HG03095 (cell line): Measurements from ENCODE around the gene PAPSS2.
"Not testable (repeated sequence)": the region's sequence is repeated elsewhere in the genome, so short reads cannot be mapped to it uniquely, and the experiment has no call there.

ENCODE experiments used
- ATAC-seq: cut with Tn5 transposase; IDR thresholded peaks from one replicate; pipeline ENCODE4 v1.9.1; 2021; ENCODE audit warnings: moderate library complexity; ENCODE audit not compliant: unreplicated experiment

Gene PAPSS2

GRCh38 chr10:87642486-87642885, 17.2 kb upstream of the PAPSS2 start:
- ATAC-seq: no peak

GRCh38 chr10:87642988-87643387, 16.7 kb upstream of the PAPSS2 start:
- no peak for ATAC-seq

- ATAC-seq: no peak
Measured at GRCh38 chr10:87643920-87644319, 15.8 kb upstream of the PAPSS2 start.

GRCh38 chr10:87644500-87644899, 15.2 kb upstream of the PAPSS2 start:
- ATAC-seq: not testable (repeated sequence)

GRCh38 chr10:87646192-87646909, 13.3 kb upstream of the PAPSS2 start:
- no peak for ATAC-seq

- no peak for ATAC-seq
Measured at GRCh38 chr10:87646935-87647334, 12.7 kb upstream of the PAPSS2 start.

GRCh38 chr10:87650838-87651589, 8.7 kb upstream of the PAPSS2 start:
- no peak for ATAC-seq

GRCh38 chr10:87651801-87652200, 7.9 kb upstream of the PAPSS2 start:
- no peak for ATAC-seq

- ATAC-seq: no peak
Measured at GRCh38 chr10:87652261-87652660, 7.4 kb upstream of the PAPSS2 start.

GRCh38 chr10:87654212-87654611, 5.5 kb upstream of the PAPSS2 start:
- ATAC-seq: no peak

GRCh38 chr10:87656431-87657072, 3.1 kb upstream of the PAPSS2 start:
- no peak for ATAC-seq

GRCh38 chr10:87657371-87657770, 2.3 kb upstream of the PAPSS2 start:
- ATAC-seq: no peak

- ATAC-seq: no peak
Measured at GRCh38 chr10:87658321-87658795, 1.3 kb upstream of the PAPSS2 start.

GRCh38 chr10:87658858-87659555, 671 bp upstream of the PAPSS2 start:
- no peak for ATAC-seq

GRCh38 chr10:87660484-87661133, 931 bp downstream of the PAPSS2 start:
- ATAC-seq: no peak

- no peak for ATAC-seq
Measured at GRCh38 chr10:87661861-87662785, 2.4 kb downstream of the PAPSS2 start.

- ATAC-seq: no peak
Measured at GRCh38 chr10:87664276-87664701, 4.6 kb downstream of the PAPSS2 start.

GRCh38 chr10:87667493-87667892, 7.8 kb downstream of the PAPSS2 start:
- ATAC-seq: no peak

- ATAC-seq: no peak
Measured at GRCh38 chr10:87668324-87669074, 8.8 kb downstream of the PAPSS2 start.
